GM19397 (cell line): ENCODE results near the gene NOXA1.
"Not testable (repeated sequence)": the region's sequence is repeated elsewhere in the genome, so short reads cannot be mapped to it uniquely, and the experiment has no call there.

Experiments
- ATAC-seq: cut with Tn5 transposase; IDR thresholded peaks from one replicate; pipeline ENCODE4 v1.9.1; 2021; ENCODE audit warnings: mild to moderate bottlenecking, moderate library complexity; ENCODE audit not compliant: unreplicated experiment

NOXA1 gene

DNA sequence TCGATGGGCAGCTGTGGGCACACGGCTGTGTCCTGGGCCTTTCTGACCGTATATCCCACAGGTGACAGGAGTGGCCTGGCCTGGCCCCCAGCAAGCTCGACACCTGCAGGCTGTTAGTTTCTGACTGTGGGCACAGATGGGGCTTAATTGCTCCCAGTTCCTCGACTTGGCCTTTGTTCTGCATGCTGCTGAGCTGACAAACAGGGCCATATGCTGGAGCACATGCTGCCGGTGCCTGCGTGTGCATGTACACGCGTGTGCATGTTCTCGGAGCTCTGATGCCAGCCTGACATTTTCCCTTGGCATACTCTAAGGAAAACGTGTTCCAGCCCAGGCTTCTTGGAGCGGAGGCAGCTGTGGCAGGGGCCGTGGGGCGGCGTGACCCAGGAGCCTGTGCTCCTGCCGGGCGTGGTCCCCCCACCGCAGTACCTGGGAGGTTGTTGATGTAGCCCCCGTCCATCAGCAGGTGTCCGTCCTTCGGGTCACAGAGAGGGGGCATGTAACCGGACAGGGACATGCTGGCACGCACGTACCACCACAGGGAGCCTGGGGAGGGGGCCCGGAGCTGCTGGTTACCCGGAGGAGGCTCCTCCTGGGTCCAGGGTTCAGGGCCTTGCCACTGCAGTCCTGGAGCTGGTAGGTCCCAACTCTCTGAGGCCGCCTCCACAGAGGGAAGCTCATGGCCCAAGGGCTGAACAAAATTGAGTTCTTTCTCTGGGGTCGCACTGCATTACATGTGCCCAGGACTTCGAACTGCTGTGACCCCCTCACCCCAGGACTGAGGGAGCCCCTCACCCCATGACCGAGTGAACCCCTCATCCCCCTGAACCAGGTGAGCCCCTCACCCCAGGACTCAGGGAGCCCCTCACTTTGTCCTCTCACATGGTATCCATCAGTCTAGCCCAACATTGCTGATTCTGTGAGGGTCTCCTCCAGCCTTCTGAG lies 40.1 kb downstream of the NOXA1 start:
- ATAC-seq = no peak

DNA sequence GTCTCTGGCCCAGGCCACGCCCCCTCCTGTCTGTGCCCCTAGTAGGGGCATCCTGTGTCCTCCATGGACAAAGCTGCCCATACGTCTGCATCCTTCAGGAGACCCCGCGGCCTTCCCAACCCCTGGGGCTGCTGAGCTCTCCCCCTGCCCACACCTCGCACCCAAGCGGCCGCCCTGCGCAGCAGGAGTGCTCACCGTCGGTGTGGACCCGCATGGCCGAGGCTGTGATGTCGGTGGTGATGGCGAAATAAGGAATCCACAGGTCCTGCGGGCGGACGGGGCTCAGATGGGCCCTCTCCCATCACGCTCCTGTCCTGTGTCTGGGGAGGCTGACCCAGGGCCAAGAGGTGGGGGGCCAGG lies 40.7 kb downstream of the NOXA1 start:
- no peak for ATAC-seq

DNA sequence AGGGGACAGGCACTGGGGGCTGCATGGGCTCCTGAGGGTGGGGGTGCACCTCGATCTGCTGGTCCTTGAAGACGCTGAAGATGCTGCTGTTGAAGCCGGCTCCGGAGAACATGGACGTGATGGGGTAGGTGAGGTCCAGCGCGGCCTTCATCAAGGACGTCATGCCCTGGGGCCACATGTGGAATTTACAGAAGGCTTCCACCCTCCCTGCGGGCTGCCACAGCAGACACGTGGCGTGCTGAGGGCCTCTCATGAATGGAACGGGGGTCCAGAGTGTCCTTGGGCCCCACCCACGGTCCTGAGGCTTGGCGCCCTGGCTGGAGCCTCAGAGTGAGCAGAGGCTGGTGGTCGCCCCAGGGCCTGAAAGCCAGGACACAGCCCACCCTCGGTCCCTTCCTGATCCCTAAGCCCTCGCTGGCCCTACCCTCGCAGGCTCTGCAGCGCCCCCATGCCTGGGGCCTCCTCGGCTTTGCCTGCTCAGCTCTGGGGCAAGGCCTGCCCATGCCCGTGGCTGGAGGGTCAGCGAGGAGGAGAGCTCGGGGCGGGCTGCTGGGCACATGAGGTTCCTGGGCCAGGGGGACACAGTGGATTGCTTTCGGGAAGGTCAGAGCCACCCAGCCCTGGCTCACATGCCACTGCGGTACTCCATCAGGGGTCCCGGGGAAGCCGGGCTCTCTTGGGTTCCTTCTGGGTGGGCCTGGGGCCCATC lies 41.3 kb downstream of the NOXA1 start:
- no peak for ATAC-seq

DNA sequence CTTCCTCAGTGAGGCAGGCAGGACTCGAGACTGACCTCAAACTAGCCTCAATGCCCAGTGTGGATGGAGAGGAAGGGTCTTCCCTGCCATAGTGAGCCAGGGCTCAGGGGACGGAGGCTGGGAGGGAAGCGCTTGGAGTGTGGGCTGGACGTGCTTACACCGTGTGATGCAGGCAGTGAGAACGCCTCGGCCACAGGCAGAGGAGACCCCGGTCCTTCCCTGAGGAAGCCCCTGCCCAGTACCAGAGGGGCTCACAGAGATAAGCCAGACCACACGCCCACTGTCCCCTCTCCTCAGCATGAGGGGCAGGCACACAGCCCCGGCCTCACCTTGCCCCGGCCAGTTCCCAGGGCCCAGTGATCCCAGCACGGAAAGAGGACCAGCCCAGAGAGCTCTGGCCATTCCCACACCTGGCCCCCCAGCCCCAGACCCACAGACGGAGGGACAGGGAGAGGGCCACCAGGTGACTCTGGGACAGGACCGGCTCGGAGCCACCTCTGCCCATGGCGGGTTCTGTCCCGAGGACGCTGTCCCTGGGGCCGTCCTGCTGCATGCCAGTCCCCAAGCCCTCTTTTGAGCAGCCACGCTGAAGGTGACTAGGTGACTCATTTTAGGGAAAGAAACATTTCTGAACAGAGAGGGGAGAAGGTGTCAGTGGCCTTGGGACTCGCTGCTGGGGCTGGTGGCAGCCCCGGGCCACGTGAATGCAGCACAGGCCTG lies 42.0 kb downstream of the NOXA1 start:
- no peak for ATAC-seq

DNA sequence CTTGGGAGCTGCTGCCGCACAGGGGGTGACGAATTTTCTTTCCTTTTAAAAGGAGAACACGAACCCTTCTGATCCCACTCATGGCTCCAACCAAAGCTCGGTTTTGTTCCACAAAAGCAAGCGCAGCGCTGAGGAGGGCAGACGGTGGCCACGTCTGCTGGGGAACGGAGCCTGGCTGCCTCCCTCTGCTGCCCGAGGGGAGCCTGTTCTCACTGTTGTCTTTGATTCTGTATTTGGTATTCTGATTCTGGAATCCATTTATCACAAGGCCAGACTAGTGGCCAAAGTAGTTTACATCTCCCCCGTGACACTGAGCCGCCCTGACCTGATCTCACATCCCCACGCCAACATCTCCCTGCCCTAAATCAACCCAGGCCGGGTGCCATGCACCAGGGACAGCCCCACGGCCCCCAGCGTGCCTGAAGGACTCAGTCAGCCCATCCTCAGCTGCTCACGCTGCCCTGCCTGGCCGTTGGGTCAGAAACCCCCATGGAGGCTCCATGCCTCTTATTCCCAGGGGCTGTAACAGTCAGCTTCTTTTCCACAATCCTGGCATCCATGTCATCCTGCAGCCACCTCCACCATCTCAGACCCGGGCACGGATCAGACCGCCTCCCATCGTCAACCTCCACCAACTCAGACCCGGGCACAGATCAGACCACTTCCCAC lies 42.7 kb downstream of the NOXA1 start:
- ATAC-seq = no peak

DNA sequence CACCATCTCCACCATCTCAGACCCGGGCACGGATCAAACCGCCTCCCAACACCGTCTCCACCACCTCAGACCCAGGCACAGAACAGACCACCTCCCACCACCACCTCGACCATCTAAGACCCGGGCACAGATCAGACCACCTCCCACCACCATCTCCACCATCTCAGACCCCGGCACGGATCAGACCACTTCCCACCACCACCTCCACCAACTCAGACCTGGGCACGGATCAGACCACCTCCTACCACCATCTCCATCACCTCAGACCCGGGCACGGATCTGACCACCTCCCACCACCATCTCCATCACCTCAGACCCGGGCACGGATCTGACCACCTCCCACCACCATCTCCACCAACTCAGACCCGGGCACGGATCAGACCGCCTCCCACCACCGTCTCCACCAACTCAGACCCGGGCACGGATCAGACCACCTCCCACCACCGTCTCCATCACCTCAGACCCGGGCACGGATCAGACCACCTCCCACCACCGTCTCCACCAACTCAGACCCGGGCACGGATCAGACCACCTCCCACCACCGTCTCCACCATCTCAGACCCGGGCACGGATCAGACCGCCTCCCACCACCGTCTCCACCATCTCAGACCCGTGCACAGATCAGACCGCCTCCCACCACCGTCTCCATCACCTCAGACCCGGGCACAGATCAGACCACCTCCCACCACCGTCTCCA lies 43.3 kb downstream of the NOXA1 start:
- ATAC-seq = not testable (repeated sequence)

DNA sequence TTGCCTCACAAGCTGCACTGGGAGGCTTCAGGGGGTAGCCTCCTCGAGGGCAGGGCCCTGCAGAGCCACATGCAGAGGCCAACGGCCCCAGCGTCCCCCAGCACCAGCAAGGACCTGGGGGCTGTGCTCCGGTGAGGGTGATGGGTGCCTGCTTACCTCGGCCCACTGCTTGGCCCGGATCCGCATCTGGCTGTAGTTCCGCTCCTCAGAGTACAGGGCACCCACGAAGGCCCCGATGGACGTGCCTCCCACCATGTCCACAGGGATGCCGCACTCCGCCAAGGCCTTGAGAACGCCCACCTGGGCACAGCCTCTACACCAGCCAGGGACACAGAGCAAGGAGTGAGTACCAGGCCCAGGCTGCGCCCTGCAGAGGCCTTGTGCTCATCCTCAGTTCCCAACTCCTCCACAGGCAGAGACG lies 44.0 kb downstream of the NOXA1 start:
- no peak for ATAC-seq

DNA sequence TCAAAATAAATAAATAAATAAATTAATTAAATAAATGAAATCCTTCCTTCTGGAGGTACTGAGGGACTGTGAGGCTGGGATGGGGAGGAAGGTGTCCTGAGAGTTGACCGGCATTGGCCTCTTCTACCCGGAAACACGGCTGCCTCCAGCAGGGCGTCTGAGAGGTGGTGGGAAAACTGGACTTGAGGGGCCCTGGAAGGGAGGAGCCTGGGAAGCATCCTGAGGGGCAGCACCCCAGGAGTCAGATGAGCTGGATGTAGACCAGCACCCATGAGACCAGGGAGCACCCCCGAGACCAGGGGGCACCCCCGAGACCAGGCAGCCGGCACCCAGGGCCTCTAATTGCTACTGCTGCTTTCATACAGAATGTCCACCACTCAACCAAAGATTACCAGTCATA lies 44.7 kb downstream of the NOXA1 start:
- ATAC-seq = no peak

DNA sequence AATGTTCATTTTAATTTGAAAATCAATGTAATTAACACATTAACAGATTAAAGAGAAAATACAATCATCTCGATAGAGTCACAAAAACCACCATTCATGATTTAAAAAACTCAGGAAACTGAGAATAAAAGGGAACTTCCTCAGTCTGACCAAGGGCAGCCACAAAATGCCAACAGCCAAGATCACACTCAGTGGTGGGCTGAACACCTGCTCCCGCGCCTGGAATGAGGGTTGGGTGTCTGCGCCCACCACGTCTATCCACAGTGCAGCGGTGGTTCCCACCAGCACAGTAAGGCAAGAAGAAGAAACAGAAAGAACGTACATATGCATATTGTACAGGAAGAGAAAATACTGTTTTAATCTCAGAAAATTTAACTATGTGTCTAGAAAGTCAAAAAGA lies 47.6 kb downstream of the NOXA1 start:
- no peak for ATAC-seq

DNA sequence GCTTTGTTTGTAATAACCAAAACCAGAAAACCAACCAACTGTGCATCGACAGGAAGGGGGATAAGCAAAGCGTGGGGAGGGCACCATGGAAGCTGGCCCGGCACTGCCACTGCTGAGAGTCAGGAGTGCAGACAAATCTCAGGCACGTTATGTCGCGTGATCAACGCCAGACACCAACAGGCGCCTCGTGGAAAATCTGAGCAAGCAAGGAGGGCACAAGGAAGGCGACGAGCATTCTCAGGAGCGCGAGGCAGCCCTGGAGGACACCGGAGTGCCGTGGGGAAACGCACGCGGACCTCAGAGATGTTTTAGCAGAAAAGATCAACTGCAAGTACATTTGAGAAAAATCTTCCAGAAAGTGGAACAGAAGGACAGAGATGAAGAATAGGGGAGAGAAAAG lies 51.1 kb downstream of the NOXA1 start:
- ATAC-seq = no peak

DNA sequence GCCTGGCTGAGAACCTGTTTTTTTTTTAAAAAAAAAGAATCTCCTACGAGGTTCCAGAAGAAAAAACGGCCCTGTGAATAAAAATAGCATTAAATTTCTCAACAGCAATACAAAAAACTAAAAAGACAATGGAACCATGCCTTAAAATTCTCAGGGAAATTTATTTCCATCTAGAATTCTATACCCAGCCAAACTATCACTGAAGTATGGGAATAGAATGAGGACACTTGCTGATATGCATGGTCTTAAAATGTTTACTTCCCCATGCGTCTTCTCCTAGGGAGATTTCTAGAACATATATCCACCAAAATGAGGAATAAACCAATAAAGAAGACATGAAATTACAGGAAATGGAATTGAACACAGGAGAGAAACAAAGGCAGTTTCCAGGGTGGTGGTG lies 52.5 kb downstream of the NOXA1 start:
- ATAC-seq = no peak

DNA sequence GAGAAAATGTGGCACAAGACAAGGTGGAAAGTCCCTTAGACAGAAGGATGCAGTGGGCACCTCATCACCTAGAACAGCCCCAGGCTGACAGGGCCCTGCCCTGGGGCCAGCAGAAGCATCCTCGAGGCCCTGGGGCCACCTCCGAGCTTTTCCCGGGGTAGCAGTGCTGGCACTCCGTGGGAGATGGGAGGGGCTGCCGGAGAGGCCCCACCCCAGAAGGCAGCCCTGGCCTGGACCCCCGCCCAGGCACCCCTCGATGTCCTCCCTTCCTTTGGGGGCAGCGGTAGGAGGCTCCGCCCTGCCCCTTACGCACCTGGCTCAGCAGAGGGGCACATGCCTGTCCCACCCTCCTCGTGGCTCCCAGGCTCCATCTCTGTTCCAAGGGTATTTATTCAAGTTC lies 53.7 kb downstream of the NOXA1 start:
- no peak for ATAC-seq

DNA sequence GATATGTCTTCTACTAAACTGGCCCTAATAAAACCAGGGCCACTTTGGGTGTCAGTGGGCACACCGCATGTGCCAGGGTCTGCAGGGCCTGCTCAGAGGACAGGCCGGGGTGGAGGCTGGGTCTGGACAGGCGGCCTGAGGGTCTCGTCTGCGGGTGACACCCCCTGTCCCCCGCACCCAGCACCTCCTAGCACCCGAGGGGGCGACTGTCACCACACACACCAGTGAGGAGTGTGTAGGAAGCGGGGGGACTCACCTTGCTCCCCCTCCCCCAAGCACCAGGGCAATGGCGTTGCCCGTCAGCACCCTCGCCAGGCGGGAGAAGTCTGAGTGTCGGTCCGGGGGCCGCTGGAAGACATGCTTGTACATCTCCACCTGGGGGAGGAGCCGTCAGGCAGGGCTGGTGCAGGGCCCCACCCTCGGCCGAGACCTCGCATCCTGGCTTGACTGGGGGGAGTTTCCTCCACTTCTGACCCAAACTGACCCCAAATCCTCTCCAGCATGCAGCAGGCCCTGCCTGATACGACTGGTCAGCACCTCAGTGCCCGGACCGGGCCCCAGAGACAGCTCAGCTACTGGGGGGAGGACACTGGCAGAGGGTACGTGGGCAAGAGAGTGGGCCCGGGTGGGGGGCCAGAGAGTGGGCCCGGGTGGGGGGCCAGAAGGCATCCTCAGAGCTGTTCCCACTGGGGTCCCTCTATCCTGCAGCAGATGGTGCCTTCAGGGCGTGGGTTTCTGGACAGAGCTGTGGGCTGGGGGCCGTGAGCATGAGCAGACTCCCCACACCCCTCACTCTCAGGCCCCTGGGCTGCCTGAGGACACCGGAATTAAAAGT lies 54.8 kb downstream of the NOXA1 start:
- no peak for ATAC-seq

DNA sequence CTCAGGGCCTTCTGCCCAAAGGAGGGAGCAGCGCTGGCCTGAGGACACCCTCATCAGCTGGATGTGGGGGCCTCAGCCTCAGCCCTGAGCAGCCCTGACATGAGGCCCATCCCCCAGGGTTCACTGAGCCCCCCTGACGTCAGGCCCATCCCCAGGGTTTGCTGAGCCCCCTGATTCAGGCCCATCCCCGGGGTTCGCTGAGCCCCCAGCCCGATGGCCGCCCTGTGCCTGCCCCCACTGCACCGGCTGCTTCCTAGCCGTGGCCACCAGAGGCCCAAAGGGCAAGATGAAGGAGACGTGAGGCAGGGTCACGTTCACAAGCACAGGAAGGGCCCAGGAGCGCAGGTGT lies 55.4 kb downstream of the NOXA1 start:
- ATAC-seq = no peak

DNA sequence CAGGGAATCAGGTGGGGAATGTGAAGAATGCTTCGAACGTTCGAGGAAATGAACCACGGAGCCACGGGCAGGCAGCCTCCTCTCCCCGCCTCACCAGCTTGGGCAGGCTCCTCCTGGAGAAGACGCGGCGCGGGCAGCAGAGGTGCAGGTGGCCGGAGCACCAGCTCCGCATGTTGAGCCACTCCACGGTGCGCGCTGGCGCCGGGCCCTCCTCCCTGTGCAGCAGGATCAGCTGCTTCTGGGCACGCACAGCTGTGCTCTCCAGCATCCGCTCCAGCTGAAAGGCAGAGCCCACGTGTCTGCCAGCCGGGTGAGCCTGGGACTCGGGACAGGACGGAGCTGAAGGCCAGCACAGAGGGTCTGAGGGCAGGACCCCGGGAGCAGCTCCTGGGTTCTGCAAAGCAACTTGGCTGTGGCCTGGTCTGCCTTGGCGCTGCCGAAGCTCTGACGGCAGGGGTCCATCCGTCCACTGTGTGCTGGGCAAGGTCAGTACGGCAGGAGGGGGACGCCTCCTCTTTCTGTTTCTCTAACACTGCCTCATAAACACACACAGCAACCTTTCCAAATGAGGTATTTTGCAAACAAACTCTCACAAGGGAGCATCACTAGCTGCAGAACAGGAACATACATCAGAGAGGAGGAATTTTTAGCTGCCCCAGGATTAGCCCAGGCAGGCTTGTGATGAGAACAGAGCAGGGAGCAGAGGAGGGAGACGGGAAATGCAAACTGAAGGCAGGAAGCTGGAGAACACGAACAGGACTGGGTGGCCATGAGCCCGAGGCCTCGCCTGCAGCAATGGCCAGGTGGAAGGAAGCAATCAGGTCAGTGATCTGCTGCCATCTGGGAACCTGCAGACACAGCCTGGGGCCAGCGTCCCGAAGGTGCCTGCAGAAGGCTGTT lies 56.0 kb downstream of the NOXA1 start:
- no peak for ATAC-seq

DNA sequence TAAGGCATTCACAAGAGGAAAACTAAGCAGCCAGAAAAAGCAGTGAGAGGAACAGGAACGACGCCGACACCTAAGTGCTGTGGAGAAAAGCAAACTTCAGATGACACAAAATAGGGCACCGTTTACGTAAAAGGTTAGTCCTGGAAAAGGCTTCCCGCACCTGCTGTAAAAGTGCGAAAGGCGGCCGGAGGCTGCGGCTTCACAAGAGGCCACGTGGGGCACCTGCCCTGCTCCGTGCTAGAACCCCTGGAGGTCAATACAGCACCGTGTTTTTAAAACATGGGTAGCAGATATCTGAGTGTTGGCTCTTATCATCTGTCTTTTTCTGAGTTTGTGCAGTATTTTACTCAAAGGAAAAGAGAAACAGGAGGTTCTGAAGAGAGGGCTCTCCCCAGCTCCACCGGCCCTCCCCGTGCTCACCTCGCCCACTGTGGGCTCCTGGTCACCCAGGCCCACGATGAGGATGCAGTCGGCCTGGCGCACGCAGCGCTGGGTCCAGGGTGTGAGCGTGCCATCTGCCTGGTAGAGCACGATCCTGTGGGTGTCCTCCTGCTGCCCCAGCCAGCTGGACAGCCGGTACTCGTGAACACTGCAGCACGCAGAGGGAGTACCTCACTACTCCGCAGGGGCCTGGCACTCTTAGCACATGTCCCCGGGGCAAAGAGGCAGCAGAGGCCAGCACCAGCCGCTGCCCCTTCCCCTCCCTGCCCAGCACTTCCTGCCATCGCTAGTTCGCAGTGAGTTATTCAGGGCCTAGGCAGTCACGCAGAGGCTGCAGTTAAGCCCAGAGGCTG lies 56.9 kb downstream of the NOXA1 start:
- no peak for ATAC-seq

DNA sequence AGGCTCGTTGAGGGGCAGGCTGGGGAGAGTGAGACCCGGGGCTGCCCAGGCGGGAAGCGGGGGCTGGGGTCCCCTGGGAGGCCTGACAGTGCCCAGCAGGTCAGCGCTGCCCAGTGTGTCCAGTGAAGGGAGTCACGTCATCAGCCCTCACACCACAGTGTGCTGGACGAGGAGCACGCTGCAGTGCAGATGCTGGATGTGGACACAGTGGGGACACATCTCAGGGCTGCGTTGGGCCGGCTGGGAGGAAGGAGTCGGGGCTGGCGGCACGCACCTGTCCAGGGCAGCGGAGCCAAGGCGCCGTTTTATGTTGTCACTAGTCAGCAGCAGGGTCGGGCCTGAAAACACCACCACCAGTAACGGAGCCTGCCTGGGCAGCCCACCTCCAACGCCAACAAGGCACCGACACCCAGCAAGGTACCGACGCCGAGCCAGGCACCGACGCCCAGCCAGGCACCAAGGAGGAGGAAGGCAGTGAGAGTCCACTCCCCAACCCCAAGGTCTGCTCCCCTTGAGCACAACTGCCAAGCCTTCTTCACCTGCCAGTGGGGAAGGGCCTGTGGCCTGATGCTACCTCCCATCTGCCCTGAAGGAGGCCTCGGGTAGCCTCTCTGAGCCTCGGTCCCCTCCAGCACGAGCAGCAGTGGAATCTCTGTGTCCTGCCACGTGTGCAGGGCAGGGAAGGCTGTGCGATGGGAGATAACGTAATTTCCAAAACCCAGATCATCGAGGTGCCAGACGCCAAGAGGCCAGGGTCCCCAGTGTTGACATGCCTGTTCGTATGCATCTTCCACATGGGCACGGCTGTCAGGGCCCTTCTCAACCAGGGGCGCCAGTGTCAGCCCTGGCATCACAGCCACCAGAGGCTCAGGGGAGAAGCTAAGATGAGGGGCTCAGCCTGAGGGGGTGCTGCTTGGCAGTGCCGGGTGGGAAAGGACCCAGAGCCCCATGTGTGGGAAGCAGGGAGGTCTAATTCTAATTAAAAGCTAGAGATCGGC lies 57.8 kb downstream of the NOXA1 start:
- no peak for ATAC-seq
